Neutrophil (primary cell): ENCODE data around the gene TFDP2.
A peak's percentile ranks its signal among the peaks of the same experiment; 100 is the strongest.

Experiments
- H3K27ac ChIP-seq: fragments of 200-600 bp; sonication (generic); 2 replicates; pipeline ENCODE4 v1.5.1; 2016; ENCODE audit warnings: mild to moderate bottlenecking, moderate library complexity
- H3K27me3 ChIP-seq: fragments of 200-600 bp; sonication (generic); 2 replicates; pipeline ENCODE4 v1.6.0; 2016; ENCODE audit warnings: mild to moderate bottlenecking
- H3K36me3 ChIP-seq: fragments of 200-600 bp; sonication (generic); 2 replicates; pipeline ENCODE4 v1.5.1; 2017
- H3K4me1 ChIP-seq, 2 experiments: fragments of 200-600 bp in 1 of 2; sonication (generic) in 1 of 2; 1 replicate in 1 of 2; 2 replicates in 1 of 2; pipeline versions ENCODE4 v1.5.1 to v1.6.1; 2013 to 2016; ENCODE audit warnings: low read depth in 1 of 2, low read length in 1 of 2, mild to moderate bottlenecking in 1 of 2, moderate library complexity in 1 of 2; ENCODE audit not compliant: control insufficient read depth in 1 of 2, insufficient read depth in 1 of 2
- H3K4me3 ChIP-seq, 2 experiments: fragments of 200-600 bp in 1 of 2; sonication (generic) in 1 of 2; 1 replicate in 1 of 2; 2 replicates in 1 of 2; pipeline ENCODE4 v1.5.1; 2013 to 2016; ENCODE audit warnings: low read depth in 1 of 2, low read length in 1 of 2, mild to moderate bottlenecking in 1 of 2, moderate library complexity in 1 of 2
- H3K9me3 ChIP-seq: fragments of 200-600 bp; sonication (generic); 2 replicates; pipeline ENCODE4 v1.5.1; 2016
- TF ChIP-seq, protein P1 (sequence below): fragments of 200-600 bp; sonication (generic); IDR thresholded peaks from 2 replicates; pipeline ENCODE4 v1.5.1; 2016; ENCODE audit warnings: antibody characterized with exemption

Gene TFDP2

GRCh38 chr3:142026333-142026732 lies 123.0 kb downstream of the TFDP2 start:
- H3K4me1 ChIP-seq: peaks cover 41 to 57% of the 10 kb centered on the region in 2 experiments
- H3K4me3 ChIP-seq: no peak overlapping the region
- TF ChIP-seq, protein P1, sequence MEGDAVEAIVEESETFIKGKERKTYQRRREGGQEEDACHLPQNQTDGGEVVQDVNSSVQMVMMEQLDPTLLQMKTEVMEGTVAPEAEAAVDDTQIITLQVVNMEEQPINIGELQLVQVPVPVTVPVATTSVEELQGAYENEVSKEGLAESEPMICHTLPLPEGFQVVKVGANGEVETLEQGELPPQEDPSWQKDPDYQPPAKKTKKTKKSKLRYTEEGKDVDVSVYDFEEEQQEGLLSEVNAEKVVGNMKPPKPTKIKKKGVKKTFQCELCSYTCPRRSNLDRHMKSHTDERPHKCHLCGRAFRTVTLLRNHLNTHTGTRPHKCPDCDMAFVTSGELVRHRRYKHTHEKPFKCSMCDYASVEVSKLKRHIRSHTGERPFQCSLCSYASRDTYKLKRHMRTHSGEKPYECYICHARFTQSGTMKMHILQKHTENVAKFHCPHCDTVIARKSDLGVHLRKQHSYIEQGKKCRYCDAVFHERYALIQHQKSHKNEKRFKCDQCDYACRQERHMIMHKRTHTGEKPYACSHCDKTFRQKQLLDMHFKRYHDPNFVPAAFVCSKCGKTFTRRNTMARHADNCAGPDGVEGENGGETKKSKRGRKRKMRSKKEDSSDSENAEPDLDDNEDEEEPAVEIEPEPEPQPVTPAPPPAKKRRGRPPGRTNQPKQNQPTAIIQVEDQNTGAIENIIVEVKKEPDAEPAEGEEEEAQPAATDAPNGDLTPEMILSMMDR: no peak
- H3K27ac ChIP-seq: peak overlapping the region; percentile 35
- H3K36me3 ChIP-seq: no peaks in the 10 kb centered on the region
- H3K9me3 ChIP-seq: no peaks in the 10 kb centered on the region
- H3K27me3 ChIP-seq: no peaks in the 10 kb centered on the region

- peak overlapping the region; percentile 71 for H3K27ac ChIP-seq
- no peaks in the 10 kb centered on the region for H3K27me3 ChIP-seq
- peaks cover 42 to 49% of the 10 kb centered on the region in 2 experiments for H3K4me1 ChIP-seq
- TF ChIP-seq, protein P1: no peak
- H3K9me3 ChIP-seq: no peaks in the 10 kb centered on the region
- H3K4me3 ChIP-seq: no peak overlapping the region
- no peaks in the 10 kb centered on the region for H3K36me3 ChIP-seq
Measured at GRCh38 chr3:142022381-142022780, 127.0 kb downstream of the TFDP2 start.

DNA sequence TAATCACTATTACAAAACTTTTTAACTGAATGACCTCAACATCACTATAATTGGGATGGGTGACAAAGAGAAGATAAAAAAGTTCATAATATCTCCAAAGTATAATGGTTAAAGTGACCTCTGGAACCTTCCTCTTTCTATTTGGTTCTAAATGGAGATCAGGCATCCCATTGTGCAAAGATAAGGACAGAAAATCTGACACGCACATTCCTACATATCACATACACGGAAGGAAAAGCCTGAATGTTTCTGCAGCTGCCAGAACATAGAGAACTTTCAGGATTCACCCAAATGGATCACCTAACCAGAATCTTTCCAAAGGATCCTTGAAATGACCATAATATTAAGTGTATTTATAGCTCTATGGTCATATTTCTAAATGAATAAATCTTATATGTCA lies 128.2 kb downstream of the TFDP2 start:
- Histone ChIP-seq H3K36me3 (no peaks in the 10 kb centered on the region), H3K9me3 (no peaks in the 10 kb centered on the region), H3K27ac (peak overlapping the region; percentile 71), H3K27me3 (no peaks in the 10 kb centered on the region), H3K4me1 (peaks cover 31 to 36% of the 10 kb centered on the region in 2 experiments), H3K4me3 (no peak overlapping the region)
- TF ChIP-seq, protein P1: no peak

GRCh38 chr3:142019794-142020320 lies 129.5 kb downstream of the TFDP2 start:
- no peaks in the 10 kb centered on the region for H3K36me3 ChIP-seq
- peak overlapping the region; percentile 60 for H3K27ac ChIP-seq
- H3K4me1 ChIP-seq: peaks cover 31 to 36% of the 10 kb centered on the region in 2 experiments
- no peak overlapping the region for H3K4me3 ChIP-seq
- H3K9me3 ChIP-seq: no peaks in the 10 kb centered on the region
- H3K27me3 ChIP-seq: no peaks in the 10 kb centered on the region
- TF ChIP-seq, protein P1: no peak

- Histone ChIP-seq H3K36me3 (no peaks in the 10 kb centered on the region), H3K4me3 (no peak overlapping the region), H3K27me3 (no peaks in the 10 kb centered on the region), H3K9me3 (no peaks in the 10 kb centered on the region), H3K4me1 (no peaks in the 10 kb centered on the region), H3K27ac (no peak overlapping the region)
- TF ChIP-seq, protein P1: no peak
Measured at GRCh38 chr3:142013993-142014392, 135.4 kb downstream of the TFDP2 start.
